ENCODE measurements around the gene CSF2RB.

GRCh38 chr22:36871669-36872081 is 41.8 kb upstream of the CSF2RB start:
- no peak for TF ChIP-seq CTCF (IDR thresholded peaks at IDR 0.05)
- no peak for TF ChIP-seq MAX (CRISPR knock-in tag; IDR thresholded peaks at IDR 0.05)
- no peak for TF ChIP-seq AFF4 (CRISPR knock-in tag; IDR thresholded peaks at IDR 0.05; ENCODE audit: borderline replicate concordance)
- TF ChIP-seq CREB1 (CRISPR knock-in tag; IDR thresholded peaks at IDR 0.05) = no peak
- no peak for TF ChIP-seq SP1 (CRISPR knock-in tag; conservative IDR thresholded peaks at IDR 0.05)
- no peak for TF ChIP-seq SMAD3 (CRISPR knock-in tag; IDR thresholded peaks at IDR 0.05; ENCODE audit: borderline replicate concordance)
- TF ChIP-seq ZNF232 (CRISPR knock-in tag; IDR thresholded peaks at IDR 0.05) = no peak
- TF ChIP-seq JUN (CRISPR knock-in tag; IDR thresholded peaks at IDR 0.05) = no peak
- TF ChIP-seq NR3C1 (CRISPR knock-in tag; conservative IDR thresholded peaks at IDR 0.05; ENCODE audit: low read depth) = no peak
- TF ChIP-seq FOXP1 (CRISPR knock-in tag; IDR thresholded peaks at IDR 0.05; ENCODE audit: borderline replicate concordance) = no peak
